Lung (tissue), 12 donors: ENCODE results near the gene CENPP. TPM values are rescaled to one million over a fixed set of nuclear protein-coding genes. Genes with fewer than 3 reads are reported as not detected.

Source experiments
- ATAC-seq: fragments of 200-7000 bp; cut with Tn5 transposase; one replicate; pipeline ENCODE4 v1.9.1; 2020; ENCODE audit warnings: moderate number of reproducible peaks; ENCODE audit not compliant: insufficient read depth, low FRiP score
- DNase-seq, 3 donors: peaks; one replicate each; pipeline ENCODE4 v3.0.0-alpha.2; 2013 to 2017
- H3K27ac ChIP-seq, 2 donors: one replicate each; pipeline ENCODE4 v1.5.1; 2013; ENCODE audit warnings: mild to moderate bottlenecking in 2 of 2, moderate library complexity in 2 of 2, control low read depth in 1 of 2, inconsistent platforms in 1 of 2, low read depth in 1 of 2, low read length in 1 of 2
- H3K27me3 ChIP-seq, 3 donors: one replicate each; pipeline ENCODE4 v1.5.1; 2013; ENCODE audit warnings: low read length in 2 of 3; ENCODE audit not compliant: control insufficient read depth in 3 of 3, insufficient read depth in 3 of 3
- H3K36me3 ChIP-seq, 4 donors: one replicate each; pipeline ENCODE4 v1.5.1; 2013; ENCODE audit warnings: low read length in 4 of 4, mild to moderate bottlenecking in 1 of 4, moderate library complexity in 1 of 4; ENCODE audit not compliant: control insufficient read depth in 4 of 4, insufficient read depth in 4 of 4
- H3K4me1 ChIP-seq, 5 donors: one replicate each; pipeline ENCODE4 v1.5.1; 2013; ENCODE audit warnings: low read length in 5 of 5, mild to moderate bottlenecking in 2 of 5, moderate library complexity in 1 of 5; ENCODE audit not compliant: control insufficient read depth in 5 of 5, insufficient read depth in 5 of 5
- H3K4me3 ChIP-seq: one replicate; pipeline ENCODE4 v1.5.1; 2013; ENCODE audit warnings: mild to moderate bottlenecking, control low read depth, moderate library complexity
- H3K9ac ChIP-seq, 2 donors: one replicate each; pipeline ENCODE4 v1.5.1; 2013; ENCODE audit warnings: low read length in 2 of 2, control low read depth in 1 of 2; ENCODE audit not compliant: insufficient read depth in 1 of 2
- H3K9me3 ChIP-seq, 4 donors: one replicate each; pipeline ENCODE4 v1.5.1; 2013; ENCODE audit warnings: low read length in 3 of 4, mild to moderate bottlenecking in 1 of 4, moderate library complexity in 1 of 4; ENCODE audit not compliant: control insufficient read depth in 4 of 4, insufficient read depth in 3 of 4
- CTCF ChIP-seq: IDR thresholded peaks from 2 replicates; pipeline ENCODE4 v1.5.1; 2012; ENCODE audit warnings: mild to moderate bottlenecking; ENCODE audit errors: control extremely low read depth, extremely low read depth
- WGBS, 2 donors: extraction: QIAGEN DNeasy Blood & Tissue Kit; methylation state at CpG; one replicate each; pipeline ENCODE4 v1.1.7; 2013; 5-methylcytosine and 5-hydroxymethylcytosine counted together
- polyA plus RNA-seq, 2 donors: library from polyadenylated mRNA; stranded (reverse); fragments of 200-250 nt; gene quantifications; one replicate each; pipeline ENCODE4 v1.2.1, GENCODE V29; 2013
- total RNA-seq, 2 donors: library from RNA; depleted of rRNA in 1 of 2; stranded (reverse); fragments of >200 nt in 1 of 2; gene quantifications; one replicate each; pipeline ENCODE4 v1.2.1, GENCODE V29; 2014 to 2021
- donor health status: control.
- donor health status: control.
- donor health status: Bipolar disorder and iron deficiency.
- donor health status: healthy.
- donor health status: DM: yes; HTN: yes; CAD: no.

Gene CENPP
- total and polyA plus RNA-seq, 4 donors, result 1.2 to 11.8 (median 2.9) TPM

GRCh38 chr9:92631452-92632343 is 305.9 kb downstream of the CENPP start:
- no peaks in the 10 kb centered on the region for H3K9me3 ChIP-seq
- no peak overlapping the region for H3K9ac ChIP-seq
- no peak overlapping the region for H3K4me3 ChIP-seq
- peaks cover 6 to 31% (median 23%) of the 10 kb centered on the region in 4 donors for H3K36me3 ChIP-seq
- H3K4me1 ChIP-seq, result peaks cover 0 to 5% (median 0%) of the 10 kb centered on the region in 5 donors
- no peak for TF ChIP-seq CTCF
- DNase-seq, result no peak
- H3K27ac ChIP-seq, result no peak overlapping the region
- H3K27me3 ChIP-seq, result no peaks in the 10 kb centered on the region
- no peak for ATAC-seq
- WGBS, 2 donors, result 90 to 93% methylated on average over 13 of the region's 13 CpGs

GRCh38 chr9:92632641-92633040 is 306.9 kb downstream of the CENPP start:
- ATAC-seq (no peak), DNase-seq (no peak)
- Histone ChIP-seq H3K9me3 (no peaks in the 10 kb centered on the region), H3K4me3 (no peak overlapping the region), H3K27ac (no peak overlapping the region), H3K4me1 (peaks cover 0 to 5% (median 0%) of the 10 kb centered on the region in 5 donors), H3K9ac (no peak overlapping the region), H3K36me3 (peaks cover 6 to 36% (median 25%) of the 10 kb centered on the region in 4 donors), H3K27me3 (no peaks in the 10 kb centered on the region)
- TF ChIP-seq CTCF, result no peak
- 97 to 98% methylated on average over 5 of the region's 5 CpGs for WGBS, 2 donors

- Histone ChIP-seq H3K27me3 (no peaks in the 10 kb centered on the region), H3K4me1 (peaks cover 0 to 5% (median 0%) of the 10 kb centered on the region in 5 donors), H3K9ac (no peak overlapping the region), H3K36me3 (peaks cover 8 to 42% (median 26%) of the 10 kb centered on the region in 4 donors), H3K27ac (no peak overlapping the region), H3K9me3 (no peaks in the 10 kb centered on the region), H3K4me3 (no peak overlapping the region)
- DNase-seq, result no peak
- TF ChIP-seq CTCF, result no peak
- ATAC-seq, result no peak
- WGBS, 2 donors, result 87 to 89% methylated on average over 9 of the region's 9 CpGs
Measured at GRCh38 chr9:92633614-92634278, 308.0 kb downstream of the CENPP start.
